Fibroblast of lung (primary cell): ENCODE measurements around the gene TSPAN1.

Experiments
- CTCF ChIP-seq, 2 donors: IDR thresholded peaks in 1 of 2; conservative IDR thresholded peaks in 1 of 2; 1 replicate in 1 of 2; 2 replicates in 1 of 2; pipeline ENCODE4 v1.5.1; 2011 to 2012; ENCODE audit warnings: low read length in 2 of 2, control low read depth in 1 of 2, inconsistent platforms in 1 of 2, low read depth in 1 of 2, mild to moderate bottlenecking in 1 of 2
- EZH2 ChIP-seq: IDR thresholded peaks from 2 replicates; pipeline ENCODE4 v1.5.1; 2012; ENCODE audit warnings: low read length, control low read depth, mild to moderate bottlenecking; ENCODE audit errors: missing control alignments

- no peak for TF ChIP-seq EZH2
- TF ChIP-seq CTCF (conservative IDR thresholded peaks at IDR 0.05 in 1 of 2, IDR thresholded peaks at IDR 0.05 in 1 of 2; ENCODE audit: low read depth in 1 of 2, low read length in 2 of 2) = no peak
Observed at GRCh38 chr1:46148318-46148717, 26.6 kb upstream of the TSPAN1 start.
